GM19239 (cell line): ENCODE data around the gene PLA2G6.
"Not testable (repeated sequence)": the region's sequence is repeated elsewhere in the genome, so short reads cannot be mapped to it uniquely, and the experiment has no call there.

Experiments
- DNase-seq: peaks from one replicate; pipeline ENCODE4 v3.0.0; 2011; ENCODE audit warnings: low spot score; ENCODE audit not compliant: insufficient read length
- FAIRE-seq: peaks from 2 replicates; lab custom pipeline; 2011; peaks lifted over from hg19 to GRCh38; lab: Jason Lieb, UNC

Gene PLA2G6

GRCh38 chr22:38172832-38173640 is 8.6 kb downstream of the PLA2G6 start:
- FAIRE-seq (no peak), DNase-seq (no peak)

- DNase-seq = no peak
- FAIRE-seq = no peak
These were observed 9.5 kb downstream of the PLA2G6 start for GRCh38 chr22:38171927-38172831.

- no peak for DNase-seq
- no peak for FAIRE-seq
These were observed 11.2 kb downstream of the PLA2G6 start for GRCh38 chr22:38170469-38170868.

GRCh38 chr22:38169116-38169515 is 12.5 kb downstream of the PLA2G6 start:
- no peak for DNase-seq
- no peak for FAIRE-seq

GRCh38 chr22:38167988-38168407 is 13.6 kb downstream of the PLA2G6 start:
- FAIRE-seq (no peak), DNase-seq (no peak)

GRCh38 chr22:38165922-38166593 is 15.6 kb downstream of the PLA2G6 start:
- DNase-seq (no peak), FAIRE-seq (no peak)

GRCh38 chr22:38164551-38164918 is 17.1 kb downstream of the PLA2G6 start:
- FAIRE-seq = no peak
- DNase-seq = no peak

GRCh38 chr22:38163844-38164550 is 17.6 kb downstream of the PLA2G6 start:
- DNase-seq = no peak
- peak; percentile 35 for FAIRE-seq

GRCh38 chr22:38162881-38163843 is 18.5 kb downstream of the PLA2G6 start:
- FAIRE-seq = peak; percentile 4
- DNase-seq = peak; percentile 29

GRCh38 chr22:38155703-38156102 is 25.9 kb downstream of the PLA2G6 start:
- FAIRE-seq (no peak), DNase-seq (no peak)

- not testable (repeated sequence) for DNase-seq, FAIRE-seq
These were observed 27.1 kb downstream of the PLA2G6 start for GRCh38 chr22:38154563-38154915.

- FAIRE-seq (no peak), DNase-seq (no peak)
These were observed 27.6 kb downstream of the PLA2G6 start for GRCh38 chr22:38153821-38154562.

GRCh38 chr22:38151126-38151500 is 30.5 kb downstream of the PLA2G6 start:
- FAIRE-seq = no peak
- no peak for DNase-seq

- FAIRE-seq (no peak), DNase-seq (no peak)
These were observed 33.4 kb downstream of the PLA2G6 start for GRCh38 chr22:38148245-38148644.

GRCh38 chr22:38146166-38146565 is 35.5 kb downstream of the PLA2G6 start:
- DNase-seq, FAIRE-seq: not testable (repeated sequence)

GRCh38 chr22:38144025-38144405 is 37.6 kb downstream of the PLA2G6 start:
- DNase-seq (no peak), FAIRE-seq (no peak)

GRCh38 chr22:38142606-38143005 is 39.0 kb downstream of the PLA2G6 start:
- FAIRE-seq = no peak
- no peak for DNase-seq

- no peak for DNase-seq
These were observed 40.2 kb downstream of the PLA2G6 start for GRCh38 chr22:38141217-38141973.

More at GRCh38 chr22:38141217-38141973, 40.2 kb downstream of the PLA2G6 start:
- FAIRE-seq = no peak
